Measurements from ENCODE around the gene KL. TPM values are rescaled to one million over a fixed set of nuclear protein-coding genes. Genes with fewer than 3 reads are reported as not detected.

KL gene
- polyA plus RNA-seq, 1 of the 3 experiments (the other 2 are of a cell fraction), result 0.02 TPM

- WGBS (ENCODE audit: low lambda C conversion rate), result 95% methylated on average over 7 of the region's 7 CpGs
- H3K4me1 ChIP-seq (ENCODE audit: control insufficient read depth in 1 of 2, insufficient read depth in 2 of 2, low read depth in 1 of 2, low read length in 1 of 2), result peaks cover 2 to 8% of the 10 kb centered on the region in 2 experiments; a peak in 2 of 4 replicates
- H3K4me2 ChIP-seq, result peak overlapping the region; percentile 43; the same call in 1 of the 2 replicates
These were observed 46.7 kb upstream of the KL start for GRCh38 chr13:32969516-32969941.

DNA sequence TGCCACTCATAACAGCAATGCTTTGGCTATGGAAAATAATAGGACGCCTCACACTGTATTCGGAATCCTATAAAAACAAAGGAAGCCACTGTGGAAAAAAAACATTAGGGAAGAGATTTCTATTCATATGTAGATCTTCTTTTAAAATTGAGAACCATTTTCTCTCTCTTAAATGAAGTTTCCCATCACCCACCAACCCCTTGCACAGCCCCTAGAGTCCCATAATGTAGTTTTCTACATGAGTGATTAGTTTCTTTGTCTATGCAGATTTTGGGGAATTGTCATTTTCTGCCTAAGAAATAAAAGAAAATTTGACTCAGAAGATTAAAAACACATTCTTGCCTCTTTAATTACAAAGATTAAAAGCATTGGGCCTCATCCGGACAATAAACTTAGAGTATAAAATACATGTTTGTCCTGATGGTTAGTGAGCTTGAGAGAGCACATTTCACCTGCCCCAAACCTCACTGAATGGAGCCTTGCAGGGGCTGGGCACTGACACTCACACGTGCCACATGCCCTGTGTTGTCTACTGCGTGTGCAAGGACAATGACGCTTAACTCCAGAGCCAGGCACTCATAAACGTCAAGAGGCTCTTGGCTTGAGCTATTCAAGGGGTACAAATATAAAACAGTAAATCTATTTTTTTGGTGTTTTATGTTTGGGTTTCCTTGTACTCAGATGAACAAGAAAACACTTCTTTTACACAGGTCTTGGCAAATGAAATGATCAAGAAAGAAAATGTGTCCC is 40.0 kb upstream of the KL start:
- Histone ChIP-seq H3K27me3 (ENCODE audit: insufficient read depth) (no peaks in the 10 kb centered on the region), H3K4me3 (ENCODE audit: low read depth in 2 of 2, low read length in 1 of 2) (no peak overlapping the region), H3K9me3 (no peaks in the 10 kb centered on the region), H4K20me1 (ENCODE audit: insufficient read depth) (no peaks in the 10 kb centered on the region), H3K9ac (no peak overlapping the region), H2AFZ (ENCODE audit: low read depth) (no peak overlapping the region), H3F3A (replicated peaks; ENCODE audit: insufficient read depth) (no peaks in the 10 kb centered on the region), H3K9me2 (no peaks in the 10 kb centered on the region), H3K4me2 (no peak overlapping the region), H3K27ac (ENCODE audit: low read depth in 2 of 2, low read length in 1 of 2) (no peak overlapping the region), H3K79me2 (ENCODE audit: insufficient read depth) (no peaks in the 10 kb centered on the region), H3K36me3 (replicated peaks in 1 of 2; ENCODE audit: control insufficient read depth in 1 of 2, insufficient read depth in 2 of 2, low read length in 1 of 2) (no peaks in the 10 kb centered on the region), H3K4me1 (ENCODE audit: control insufficient read depth in 1 of 2, insufficient read depth in 2 of 2, low read depth in 1 of 2, low read length in 1 of 2) (peaks cover 0 to 4% of the 10 kb centered on the region in 2 experiments; a peak in 1 of 4 replicates)
- ChIA-PET POLR2A (no interaction called here), CTCF (no interaction called here)
- TF ChIP-seq ZBTB33 (IDR thresholded peaks at IDR 0.05; ENCODE audit: borderline replicate concordance, low read depth), result no peak
- TF ChIP-seq NFIC (IDR thresholded peaks at IDR 0.05; ENCODE audit: borderline replicate concordance), result no peak
- TF ChIP-seq, protein P1, sequence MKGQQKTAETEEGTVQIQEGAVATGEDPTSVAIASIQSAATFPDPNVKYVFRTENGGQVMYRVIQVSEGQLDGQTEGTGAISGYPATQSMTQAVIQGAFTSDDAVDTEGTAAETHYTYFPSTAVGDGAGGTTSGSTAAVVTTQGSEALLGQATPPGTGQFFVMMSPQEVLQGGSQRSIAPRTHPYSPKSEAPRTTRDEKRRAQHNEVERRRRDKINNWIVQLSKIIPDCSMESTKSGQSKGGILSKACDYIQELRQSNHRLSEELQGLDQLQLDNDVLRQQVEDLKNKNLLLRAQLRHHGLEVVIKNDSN (IDR thresholded peaks at IDR 0.05; ENCODE audit: borderline replicate concordance, low read depth), result no peak
- TF ChIP-seq, protein P2, sequence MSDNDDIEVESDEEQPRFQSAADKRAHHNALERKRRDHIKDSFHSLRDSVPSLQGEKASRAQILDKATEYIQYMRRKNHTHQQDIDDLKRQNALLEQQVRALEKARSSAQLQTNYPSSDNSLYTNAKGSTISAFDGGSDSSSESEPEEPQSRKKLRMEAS (IDR thresholded peaks at IDR 0.05; ENCODE audit: low read depth), result no peak
- TF ChIP-seq MEF2A (IDR thresholded peaks at IDR 0.05; ENCODE audit: borderline replicate concordance, low read depth), result no peak
- TF ChIP-seq USF2 (IDR thresholded peaks at IDR 0.05; ENCODE audit: borderline replicate concordance, low read depth, low read length), result no peak
- TF ChIP-seq, protein P3, sequence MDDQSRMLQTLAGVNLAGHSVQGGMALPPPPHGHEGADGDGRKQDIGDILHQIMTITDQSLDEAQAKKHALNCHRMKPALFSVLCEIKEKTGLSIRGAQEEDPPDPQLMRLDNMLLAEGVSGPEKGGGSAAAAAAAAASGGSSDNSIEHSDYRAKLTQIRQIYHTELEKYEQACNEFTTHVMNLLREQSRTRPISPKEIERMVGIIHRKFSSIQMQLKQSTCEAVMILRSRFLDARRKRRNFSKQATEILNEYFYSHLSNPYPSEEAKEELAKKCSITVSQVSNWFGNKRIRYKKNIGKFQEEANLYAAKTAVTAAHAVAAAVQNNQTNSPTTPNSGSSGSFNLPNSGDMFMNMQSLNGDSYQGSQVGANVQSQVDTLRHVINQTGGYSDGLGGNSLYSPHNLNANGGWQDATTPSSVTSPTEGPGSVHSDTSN (IDR thresholded peaks at IDR 0.05), result no peak
- TF ChIP-seq IRF3 (IDR thresholded peaks at IDR 0.05; ENCODE audit: low read depth, low read length), result no peak
- no peak for TF ChIP-seq POLR2AphosphoS5 (IDR thresholded peaks at IDR 0.05; ENCODE audit: low read depth, low read length)
- TF ChIP-seq NRF1 (IDR thresholded peaks at IDR 0.05; ENCODE audit: low read depth, low read length), result no peak
- DNase-seq, result no peak
- 76% methylated on average over 7 of the region's 7 CpGs for WGBS (ENCODE audit: low lambda C conversion rate)

More at GRCh38 chr13:32969516-32969941, 46.7 kb upstream of the KL start:
- ChIA-PET CTCF (no interaction called here), POLR2A (no interaction called here)
- Histone ChIP-seq H2AFZ (ENCODE audit: low read depth) (peak overlapping the region; percentile 33; the same call in 1 of the 2 replicates), H4K20me1 (ENCODE audit: insufficient read depth) (no peaks in the 10 kb centered on the region), H3F3A (replicated peaks; ENCODE audit: insufficient read depth) (no peaks in the 10 kb centered on the region), H3K27me3 (ENCODE audit: insufficient read depth) (no peaks in the 10 kb centered on the region), H3K9me3 (no peaks in the 10 kb centered on the region), H3K9ac (no peak overlapping the region), H3K36me3 (replicated peaks in 1 of 2; ENCODE audit: control insufficient read depth in 1 of 2, insufficient read depth in 2 of 2, low read length in 1 of 2) (no peaks in the 10 kb centered on the region), H3K9me2 (no peaks in the 10 kb centered on the region), H3K4me3 (ENCODE audit: low read depth in 2 of 2, low read length in 1 of 2) (no peak overlapping the region), H3K27ac (ENCODE audit: low read depth in 2 of 2, low read length in 1 of 2) (peak overlapping the region in 1 of 2 experiments; percentile 29; a peak in 2 of 4 replicates), H3K79me2 (ENCODE audit: insufficient read depth) (no peaks in the 10 kb centered on the region)
- TF ChIP-seq, protein P2 (IDR thresholded peaks at IDR 0.05; ENCODE audit: low read depth), result 0 out of 2 replicates have a peak, but pooled peaks have one; percentile 11
- TF ChIP-seq EZH2phosphoT487 (IDR thresholded peaks at IDR 0.05; ENCODE audit: borderline replicate concordance, low read depth), result no peak
- DNase-seq, result no peak

Data from SK-N-SH (cell line).